ENCODE data around the gene ABCC12.

The ABCC12 gene

GRCh38 chr16:48157794-48158193, 2.0 kb upstream of the ABCC12 start:
- DNase-seq, result no peak
- Histone ChIP-seq H3K18ac (ENCODE audit: low read length) (no peak overlapping the region), H3K56ac (ENCODE audit: low read length) (no peak overlapping the region), H3K79me2 (ENCODE audit: control insufficient read depth, insufficient read depth, low read length) (no peaks in the 10 kb centered on the region), H3K23ac (ENCODE audit: low read length) (no peak overlapping the region), H3K4me3 (ENCODE audit: low read length) (no peak overlapping the region), H3K79me1 (ENCODE audit: low read length) (no peaks in the 10 kb centered on the region), H3K27me3 (ENCODE audit: insufficient read depth, low read length, poor library complexity) (no peaks in the 10 kb centered on the region), H2BK120ac (ENCODE audit: low read depth, low read length) (no peak overlapping the region), H2BK5ac (ENCODE audit: low read length) (no peak overlapping the region), H3K36me3 (ENCODE audit: control insufficient read depth, insufficient read depth, low read length) (no peaks in the 10 kb centered on the region), H4K5ac (ENCODE audit: low read length) (no peak overlapping the region), H3K27ac (ENCODE audit: low read depth, low read length) (no peak overlapping the region), H3K4ac (ENCODE audit: low read depth, low read length) (no peak overlapping the region), H3K9ac (ENCODE audit: low read length) (no peak overlapping the region), H2BK15ac (replicated peaks; ENCODE audit: low read depth) (no peak overlapping the region), H4K8ac (ENCODE audit: low read depth, low read length) (no peak overlapping the region), H3K4me2 (ENCODE audit: low read length) (no peak overlapping the region), H2AK5ac (ENCODE audit: low read length) (no peak overlapping the region), H3K4me1 (ENCODE audit: control insufficient read depth, low read depth, low read length) (no peaks in the 10 kb centered on the region)
- WGBS (ENCODE audit: extremely low coverage, insufficient coverage, low lambda C conversion rate), result no CpG with 5 or more reads among the region's 4 CpGs

GRCh38 chr16:48157302-48157701, 1.5 kb upstream of the ABCC12 start:
- H2BK15ac ChIP-seq (replicated peaks; ENCODE audit: low read depth), result no peak overlapping the region
- H3K27ac ChIP-seq (ENCODE audit: low read depth, low read length), result no peak overlapping the region
- no peak overlapping the region for H3K23ac ChIP-seq (ENCODE audit: low read length)
- H3K18ac ChIP-seq (ENCODE audit: low read length), result no peak overlapping the region
- no peaks in the 10 kb centered on the region for H3K79me2 ChIP-seq (ENCODE audit: control insufficient read depth, insufficient read depth, low read length)
- H3K4ac ChIP-seq (ENCODE audit: low read depth, low read length), result no peak overlapping the region
- H3K36me3 ChIP-seq (ENCODE audit: control insufficient read depth, insufficient read depth, low read length), result no peaks in the 10 kb centered on the region
- H3K9ac ChIP-seq (ENCODE audit: low read length), result no peak overlapping the region
- H3K27me3 ChIP-seq (ENCODE audit: insufficient read depth, low read length, poor library complexity), result no peaks in the 10 kb centered on the region
- peak overlapping the region; percentile 17 for H3K56ac ChIP-seq (ENCODE audit: low read length)
- DNase-seq, result no peak
- no peak overlapping the region for H2BK5ac ChIP-seq (ENCODE audit: low read length)
- no peak overlapping the region for H2BK120ac ChIP-seq (ENCODE audit: low read depth, low read length)
- H2AK5ac ChIP-seq (ENCODE audit: low read length), result no peak overlapping the region
- H4K8ac ChIP-seq (ENCODE audit: low read depth, low read length), result no peak overlapping the region
- H3K4me3 ChIP-seq (ENCODE audit: low read length), result no peak overlapping the region
- H3K79me1 ChIP-seq (ENCODE audit: low read length), result no peaks in the 10 kb centered on the region
- H3K4me2 ChIP-seq (ENCODE audit: low read length), result no peak overlapping the region
- H3K4me1 ChIP-seq (ENCODE audit: control insufficient read depth, low read depth, low read length), result no peaks in the 10 kb centered on the region
- WGBS (ENCODE audit: extremely low coverage, insufficient coverage, low lambda C conversion rate), result no CpG with 5 or more reads among the region's 11 CpGs
- no peak overlapping the region for H4K5ac ChIP-seq (ENCODE audit: low read length)

- no peak overlapping the region for H3K9ac ChIP-seq (ENCODE audit: low read length)
- no peaks in the 10 kb centered on the region for H3K36me3 ChIP-seq (ENCODE audit: control insufficient read depth, insufficient read depth, low read length)
- H4K8ac ChIP-seq (ENCODE audit: low read depth, low read length), result no peak overlapping the region
- H3K27me3 ChIP-seq (ENCODE audit: insufficient read depth, low read length, poor library complexity), result no peaks in the 10 kb centered on the region
- no peak overlapping the region for H2BK15ac ChIP-seq (replicated peaks; ENCODE audit: low read depth)
- H3K79me2 ChIP-seq (ENCODE audit: control insufficient read depth, insufficient read depth, low read length), result no peaks in the 10 kb centered on the region
- peak overlapping the region; percentile 82 for H3K4ac ChIP-seq (ENCODE audit: low read depth, low read length)
- H4K5ac ChIP-seq (ENCODE audit: low read length), result no peak overlapping the region
- H3K56ac ChIP-seq (ENCODE audit: low read length), result peak overlapping the region; percentile 45
- no peak overlapping the region for H2BK5ac ChIP-seq (ENCODE audit: low read length)
- no peak overlapping the region for H3K23ac ChIP-seq (ENCODE audit: low read length)
- H2BK120ac ChIP-seq (ENCODE audit: low read depth, low read length), result no peak overlapping the region
- WGBS (ENCODE audit: extremely low coverage, insufficient coverage, low lambda C conversion rate), result no CpG with 5 or more reads among the region's 16 CpGs
- no peaks in the 10 kb centered on the region for H3K4me1 ChIP-seq (ENCODE audit: control insufficient read depth, low read depth, low read length)
- no peaks in the 10 kb centered on the region for H3K79me1 ChIP-seq (ENCODE audit: low read length)
- no peak overlapping the region for H3K4me2 ChIP-seq (ENCODE audit: low read length)
- DNase-seq, result peak; percentile 80
- no peak overlapping the region for H3K18ac ChIP-seq (ENCODE audit: low read length)
- H2AK5ac ChIP-seq (ENCODE audit: low read length), result no peak overlapping the region
- no peak overlapping the region for H3K4me3 ChIP-seq (ENCODE audit: low read length)
- no peak overlapping the region for H3K27ac ChIP-seq (ENCODE audit: low read depth, low read length)
Measured at GRCh38 chr16:48156790-48157209, 1.0 kb upstream of the ABCC12 start.

DNA sequence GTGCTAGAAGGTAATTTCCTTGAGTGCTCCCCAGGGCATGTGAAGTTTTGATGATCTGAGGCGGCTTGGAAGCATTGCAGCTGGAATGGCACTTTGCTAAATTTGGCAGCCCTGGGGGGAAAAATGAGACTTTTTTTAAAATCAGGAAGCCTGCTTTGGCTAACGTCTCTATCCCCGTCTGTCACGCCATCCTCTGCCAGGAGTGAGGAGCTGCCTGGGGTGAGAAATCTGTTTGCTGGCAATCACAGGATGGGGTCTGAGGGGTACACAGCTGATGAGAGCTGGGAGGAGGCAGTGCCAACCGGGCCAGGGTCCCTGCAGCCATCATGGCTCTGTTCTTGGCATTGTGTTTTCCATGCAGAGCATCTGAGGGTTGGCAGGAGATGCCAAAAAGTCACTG, 2.0 kb downstream of the ABCC12 start:
- H3K4me3 ChIP-seq (ENCODE audit: low read length), result no peak overlapping the region
- H3K23ac ChIP-seq (ENCODE audit: low read length), result no peak overlapping the region
- no peak overlapping the region for H2BK15ac ChIP-seq (replicated peaks; ENCODE audit: low read depth)
- no peak overlapping the region for H3K18ac ChIP-seq (ENCODE audit: low read length)
- no peak overlapping the region for H3K9ac ChIP-seq (ENCODE audit: low read length)
- no peak overlapping the region for H2AK5ac ChIP-seq (ENCODE audit: low read length)
- no peaks in the 10 kb centered on the region for H3K79me1 ChIP-seq (ENCODE audit: low read length)
- H3K4me2 ChIP-seq (ENCODE audit: low read length), result no peak overlapping the region
- no peaks in the 10 kb centered on the region for H3K79me2 ChIP-seq (ENCODE audit: control insufficient read depth, insufficient read depth, low read length)
- H3K4ac ChIP-seq (ENCODE audit: low read depth, low read length), result no peak overlapping the region
- no peak overlapping the region for H4K8ac ChIP-seq (ENCODE audit: low read depth, low read length)
- no peaks in the 10 kb centered on the region for H3K4me1 ChIP-seq (ENCODE audit: control insufficient read depth, low read depth, low read length)
- no peak overlapping the region for H3K27ac ChIP-seq (ENCODE audit: low read depth, low read length)
- H4K5ac ChIP-seq (ENCODE audit: low read length), result no peak overlapping the region
- H2BK120ac ChIP-seq (ENCODE audit: low read depth, low read length), result no peak overlapping the region
- no peaks in the 10 kb centered on the region for H3K36me3 ChIP-seq (ENCODE audit: control insufficient read depth, insufficient read depth, low read length)
- H2BK5ac ChIP-seq (ENCODE audit: low read length), result no peak overlapping the region
- no CpG with 5 or more reads among the region's 5 CpGs for WGBS (ENCODE audit: extremely low coverage, insufficient coverage, low lambda C conversion rate)
- no peak overlapping the region for H3K56ac ChIP-seq (ENCODE audit: low read length)
- H3K27me3 ChIP-seq (ENCODE audit: insufficient read depth, low read length, poor library complexity), result no peaks in the 10 kb centered on the region
- DNase-seq, result no peak

DNA sequence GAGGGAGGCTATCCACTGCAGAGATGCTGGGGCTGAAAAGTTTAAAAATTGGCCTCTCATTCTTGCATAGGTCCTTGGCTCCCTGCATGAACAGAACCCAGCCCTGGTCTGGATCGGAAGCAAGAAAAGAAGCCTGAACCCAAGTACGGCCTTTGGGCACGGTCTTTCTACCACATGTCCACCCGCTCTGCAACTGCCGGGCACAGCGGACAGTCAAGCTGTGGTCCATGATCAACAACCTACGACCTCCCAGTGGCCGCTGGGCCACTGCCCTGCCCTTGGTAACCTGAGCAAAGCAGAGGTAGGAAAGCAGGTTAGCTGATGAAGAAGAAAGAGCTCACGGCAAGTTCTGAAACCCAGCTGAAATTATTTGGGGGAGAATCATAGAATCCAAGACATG, 3.6 kb downstream of the ABCC12 start:
- Histone ChIP-seq H2BK15ac (replicated peaks; ENCODE audit: low read depth) (no peak overlapping the region), H3K9ac (ENCODE audit: low read length) (no peak overlapping the region), H4K8ac (ENCODE audit: low read depth, low read length) (no peak overlapping the region), H3K27me3 (ENCODE audit: insufficient read depth, low read length, poor library complexity) (no peaks in the 10 kb centered on the region), H3K56ac (ENCODE audit: low read length) (no peak overlapping the region), H3K79me1 (ENCODE audit: low read length) (no peaks in the 10 kb centered on the region), H3K36me3 (ENCODE audit: control insufficient read depth, insufficient read depth, low read length) (no peaks in the 10 kb centered on the region), H3K4me3 (ENCODE audit: low read length) (no peak overlapping the region), H2BK5ac (ENCODE audit: low read length) (no peak overlapping the region), H3K27ac (ENCODE audit: low read depth, low read length) (no peak overlapping the region), H3K4ac (ENCODE audit: low read depth, low read length) (no peak overlapping the region), H3K23ac (ENCODE audit: low read length) (no peak overlapping the region), H3K18ac (ENCODE audit: low read length) (no peak overlapping the region), H2BK120ac (ENCODE audit: low read depth, low read length) (no peak overlapping the region), H3K4me1 (ENCODE audit: control insufficient read depth, low read depth, low read length) (no peaks in the 10 kb centered on the region), H3K4me2 (ENCODE audit: low read length) (no peak overlapping the region), H3K79me2 (ENCODE audit: control insufficient read depth, insufficient read depth, low read length) (no peaks in the 10 kb centered on the region), H4K5ac (ENCODE audit: low read length) (no peak overlapping the region), H2AK5ac (ENCODE audit: low read length) (no peak overlapping the region)
- no peak for DNase-seq
- WGBS (ENCODE audit: extremely low coverage, insufficient coverage, low lambda C conversion rate), result no CpG with 5 or more reads among the region's 9 CpGs

GRCh38 chr16:48150707-48151106, 5.1 kb downstream of the ABCC12 start:
- DNase-seq, result no peak
- H2BK5ac ChIP-seq (ENCODE audit: low read length), result no peak overlapping the region
- no peak overlapping the region for H3K9ac ChIP-seq (ENCODE audit: low read length)
- H3K79me1 ChIP-seq (ENCODE audit: low read length), result no peaks in the 10 kb centered on the region
- no peak overlapping the region for H3K56ac ChIP-seq (ENCODE audit: low read length)
- no peak overlapping the region for H2AK5ac ChIP-seq (ENCODE audit: low read length)
- H3K36me3 ChIP-seq (ENCODE audit: control insufficient read depth, insufficient read depth, low read length), result no peaks in the 10 kb centered on the region
- H3K23ac ChIP-seq (ENCODE audit: low read length), result no peak overlapping the region
- no peak overlapping the region for H4K8ac ChIP-seq (ENCODE audit: low read depth, low read length)
- H3K4ac ChIP-seq (ENCODE audit: low read depth, low read length), result no peak overlapping the region
- H3K27me3 ChIP-seq (ENCODE audit: insufficient read depth, low read length, poor library complexity), result no peaks in the 10 kb centered on the region
- no peaks in the 10 kb centered on the region for H3K4me1 ChIP-seq (ENCODE audit: control insufficient read depth, low read depth, low read length)
- no peak overlapping the region for H2BK120ac ChIP-seq (ENCODE audit: low read depth, low read length)
- H4K5ac ChIP-seq (ENCODE audit: low read length), result no peak overlapping the region
- no CpG with 5 or more reads among the region's 1 CpG for WGBS (ENCODE audit: extremely low coverage, insufficient coverage, low lambda C conversion rate)
- H2BK15ac ChIP-seq (replicated peaks; ENCODE audit: low read depth), result no peak overlapping the region
- no peak overlapping the region for H3K27ac ChIP-seq (ENCODE audit: low read depth, low read length)
- no peak overlapping the region for H3K4me3 ChIP-seq (ENCODE audit: low read length)
- no peak overlapping the region for H3K4me2 ChIP-seq (ENCODE audit: low read length)
- no peak overlapping the region for H3K18ac ChIP-seq (ENCODE audit: low read length)
- no peaks in the 10 kb centered on the region for H3K79me2 ChIP-seq (ENCODE audit: control insufficient read depth, insufficient read depth, low read length)

All from mesendoderm (in vitro differentiated cells).